Fibroblast of lung (primary cell): ENCODE measurements around the gene SLIT3.
"Not testable (repeated sequence)": the region's sequence is repeated elsewhere in the genome, so short reads cannot be mapped to it uniquely, and the experiment has no call there.

ENCODE experiments used
- CTCF ChIP-seq, 2 donors: IDR thresholded peaks in 1 of 2; conservative IDR thresholded peaks in 1 of 2; 1 replicate in 1 of 2; 2 replicates in 1 of 2; pipeline ENCODE4 v1.5.1; 2011 to 2012; ENCODE audit warnings: low read length in 2 of 2, control low read depth in 1 of 2, inconsistent platforms in 1 of 2, low read depth in 1 of 2, mild to moderate bottlenecking in 1 of 2
- EZH2 ChIP-seq: IDR thresholded peaks from 2 replicates; pipeline ENCODE4 v1.5.1; 2012; ENCODE audit warnings: low read length, control low read depth, mild to moderate bottlenecking; ENCODE audit errors: missing control alignments

GRCh38 chr5:168742311-168742710 is 558.6 kb downstream of the SLIT3 start:
- not testable (repeated sequence) for TF ChIP-seq EZH2; CTCF (conservative IDR thresholded peaks at IDR 0.05 in 1 of 2, IDR thresholded peaks at IDR 0.05 in 1 of 2; ENCODE audit: low read depth in 1 of 2, low read length in 2 of 2)
